H1 (cell line): ENCODE measurements around the gene ARHGEF28. TPM values are rescaled to one million over a fixed set of nuclear protein-coding genes. Genes with fewer than 3 reads are reported as not detected.

Experiments
- polyA plus RNA-seq, 7 experiments: library from polyadenylated mRNA; depleted of rRNA in 3 of 7; stranded (reverse) in 5 of 7; unstranded in 2 of 7; fragments of >200 nt in 5 of 7; fragments of 200-250 nt in 2 of 7; gene quantifications; 1 replicate in 5 of 7; 2 replicates in 1 of 7; 4 replicates in 1 of 7; pipeline versions ENCODE4 v1.2.1 to v1.2.3, GENCODE V29; 2011 to 2013; ENCODE audit warnings: missing spikeins in 2 of 7, mixed read lengths in 2 of 7
- total RNA-seq: library from RNA; stranded (reverse); fragmentation: NEBNext Ultra II Directional; extraction: Animal tissue kit (Norgen Biotek cat#: 25700); gene quantifications from 2 replicates; pipeline ENCODE4 v1.2.1, GENCODE V29; 2021
- TF ChIP-seq, protein P1 (sequence below), 3 experiments: IDR thresholded peaks; 1 replicate in 2 of 3; 2 replicates in 1 of 3; pipeline versions ENCODE4 v1.5.1 to v1.6.1; 2011; ENCODE audit warnings: low read length in 3 of 3, mild to moderate bottlenecking in 3 of 3, inconsistent platforms in 2 of 3, low read depth in 1 of 3, moderate library complexity in 1 of 3; ENCODE audit not compliant: insufficient read depth in 1 of 3; ENCODE audit errors: control extremely low read depth in 1 of 3

Gene ARHGEF28
- total and polyA plus RNA-seq, 2 of the 8 experiments (the other 6 are each of a cell fraction or from before 2014, with no cell fraction given) = 0.33 to 1.0 TPM

DNA sequence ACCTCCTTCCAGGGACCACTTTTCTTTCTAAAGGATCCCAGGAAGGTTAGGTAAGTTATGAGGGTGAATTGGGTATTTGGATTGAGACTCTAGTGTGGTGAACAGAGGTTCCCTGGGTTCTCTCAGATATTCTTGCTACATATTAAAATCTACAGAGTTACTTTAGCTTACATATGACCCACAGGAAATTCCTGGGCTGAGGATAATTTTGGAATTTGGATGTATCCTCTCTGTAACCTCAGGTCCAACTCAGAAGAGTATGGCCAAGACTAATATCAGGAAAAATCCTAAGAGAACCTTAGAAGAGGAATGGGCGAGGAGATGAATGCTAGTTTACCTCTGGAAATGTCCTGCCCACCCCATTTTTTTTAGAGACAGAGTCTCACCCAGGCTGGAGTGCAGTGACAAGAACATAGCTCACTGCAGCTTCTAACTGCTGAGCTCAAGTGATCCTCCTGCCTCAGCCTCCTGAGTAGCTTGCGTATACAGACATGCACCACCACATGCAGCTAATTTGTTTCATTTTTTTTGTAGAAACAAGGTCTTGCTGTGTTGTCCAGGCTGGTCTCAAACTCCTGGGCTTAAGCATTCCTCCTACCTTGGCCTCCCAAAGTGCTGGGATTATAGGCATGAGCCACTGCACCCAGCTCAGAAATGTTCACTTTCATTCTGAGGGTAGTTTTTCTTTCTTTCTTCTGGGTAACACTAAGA lies 196.4 kb downstream of the ARHGEF28 start (continued):
- TF ChIP-seq, protein P1, sequence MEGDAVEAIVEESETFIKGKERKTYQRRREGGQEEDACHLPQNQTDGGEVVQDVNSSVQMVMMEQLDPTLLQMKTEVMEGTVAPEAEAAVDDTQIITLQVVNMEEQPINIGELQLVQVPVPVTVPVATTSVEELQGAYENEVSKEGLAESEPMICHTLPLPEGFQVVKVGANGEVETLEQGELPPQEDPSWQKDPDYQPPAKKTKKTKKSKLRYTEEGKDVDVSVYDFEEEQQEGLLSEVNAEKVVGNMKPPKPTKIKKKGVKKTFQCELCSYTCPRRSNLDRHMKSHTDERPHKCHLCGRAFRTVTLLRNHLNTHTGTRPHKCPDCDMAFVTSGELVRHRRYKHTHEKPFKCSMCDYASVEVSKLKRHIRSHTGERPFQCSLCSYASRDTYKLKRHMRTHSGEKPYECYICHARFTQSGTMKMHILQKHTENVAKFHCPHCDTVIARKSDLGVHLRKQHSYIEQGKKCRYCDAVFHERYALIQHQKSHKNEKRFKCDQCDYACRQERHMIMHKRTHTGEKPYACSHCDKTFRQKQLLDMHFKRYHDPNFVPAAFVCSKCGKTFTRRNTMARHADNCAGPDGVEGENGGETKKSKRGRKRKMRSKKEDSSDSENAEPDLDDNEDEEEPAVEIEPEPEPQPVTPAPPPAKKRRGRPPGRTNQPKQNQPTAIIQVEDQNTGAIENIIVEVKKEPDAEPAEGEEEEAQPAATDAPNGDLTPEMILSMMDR (IDR thresholded peaks at IDR 0.05; ENCODE audit: control extremely low read depth in 1 of 3, insufficient read depth in 1 of 3, low read depth in 1 of 3, low read length in 3 of 3) = no peak
